Stimulated activated memory B cell treated with anti-CD40 and anti-IgM and Interleukin-4, amounts not matched to agents 10 μg/mL and 1 μg/mL and 100 μg/mL, for 72 hours (primary cell): ENCODE results near the gene MYLK2.
A peak's percentile ranks its signal among the peaks of the same experiment; 100 is the strongest.

Experiments used
- ATAC-seq: fragments of 150-1000 bp; cut with Tn5 transposase; 2 replicates; pipeline ENCODE4 v1.10.0; 2021
- H3K27ac Mint-ChIP-seq: one replicate; pipeline ENCODE4 v1.8.0; 2022; ENCODE audit warnings: mild to moderate bottlenecking, mixed read lengths
- H3K27me3 Mint-ChIP-seq: one replicate; pipeline ENCODE4 v1.8.0; 2022; ENCODE audit warnings: mixed read lengths
- H3K36me3 Mint-ChIP-seq: one replicate; pipeline ENCODE4 v1.8.0; 2022; ENCODE audit warnings: mixed read lengths
- H3K4me1 Mint-ChIP-seq: one replicate; pipeline ENCODE4 v1.8.0; 2022; ENCODE audit warnings: mixed read lengths
- H3K4me3 Mint-ChIP-seq: one replicate; pipeline ENCODE4 v1.8.0; 2022; ENCODE audit warnings: mild to moderate bottlenecking, moderate library complexity, mixed read lengths
- H3K9me3 Mint-ChIP-seq: one replicate; pipeline ENCODE4 v1.8.0; 2022; ENCODE audit warnings: mixed read lengths

Gene MYLK2

GRCh38 chr20:31868853-31869672 is 49.9 kb downstream of the MYLK2 start:
- no peaks in the 10 kb centered on the region for H3K9me3 Mint-ChIP-seq
- H3K36me3 Mint-ChIP-seq: no peaks in the 10 kb centered on the region
- peaks cover 38% of the 10 kb centered on the region for H3K4me1 Mint-ChIP-seq
- peak overlapping the region; percentile 78 for H3K27ac Mint-ChIP-seq
- no peak for ATAC-seq
- H3K27me3 Mint-ChIP-seq: peaks cover 31% of the 10 kb centered on the region
- H3K4me3 Mint-ChIP-seq: peak overlapping the region; percentile 83

- no peak for ATAC-seq
- Mint-ChIP-seq H3K4me1 (peaks cover 38% of the 10 kb centered on the region), H3K9me3 (no peaks in the 10 kb centered on the region), H3K27me3 (peaks cover 31% of the 10 kb centered on the region), H3K36me3 (no peaks in the 10 kb centered on the region), H3K4me3 (peak overlapping the region; percentile 83), H3K27ac (peak overlapping the region; percentile 78)
Observed at GRCh38 chr20:31869673-31869941, 50.5 kb downstream of the MYLK2 start.

GRCh38 chr20:31869942-31870725 is 51.0 kb downstream of the MYLK2 start, which contains the start of the genes DUSP15 and TTLL9:
DUSP15 (minus strand) TSS chr20:31870527; CDS start chr20:31870337, 190 bp downstream.
TTLL9 (plus strand) TSS chr20:31870634; CDS start chr20:31871127, 493 bp downstream.
- ATAC-seq: peak; percentile 46
- Mint-ChIP-seq H3K9me3 (no peaks in the 10 kb centered on the region), H3K27me3 (peaks cover 31% of the 10 kb centered on the region), H3K36me3 (no peaks in the 10 kb centered on the region), H3K4me1 (peaks cover 38% of the 10 kb centered on the region), H3K4me3 (peak within 1 kb of the TSS; percentile 83), H3K27ac (peak within 1 kb of the TSS; percentile 78)

GRCh38 chr20:31870726-31871617 is 51.8 kb downstream of the MYLK2 start:
- peaks cover 38% of the 10 kb centered on the region for H3K4me1 Mint-ChIP-seq
- peaks cover 31% of the 10 kb centered on the region for H3K27me3 Mint-ChIP-seq
- peak overlapping the region; percentile 78 for H3K4me3 Mint-ChIP-seq
- peak overlapping the region; percentile 78 for H3K27ac Mint-ChIP-seq
- no peaks in the 10 kb centered on the region for H3K36me3 Mint-ChIP-seq
- no peak for ATAC-seq
- no peaks in the 10 kb centered on the region for H3K9me3 Mint-ChIP-seq

GRCh38 chr20:31871618-31871954 is 52.4 kb downstream of the MYLK2 start:
- ATAC-seq: no peak
- Mint-ChIP-seq H3K4me1 (peaks cover 38% of the 10 kb centered on the region), H3K9me3 (no peaks in the 10 kb centered on the region), H3K36me3 (no peaks in the 10 kb centered on the region), H3K4me3 (no peak overlapping the region), H3K27ac (no peak overlapping the region), H3K27me3 (peaks cover 31% of the 10 kb centered on the region)

GRCh38 chr20:31872406-31872805 is 53.2 kb downstream of the MYLK2 start:
- ATAC-seq: no peak
- no peaks in the 10 kb centered on the region for H3K36me3 Mint-ChIP-seq
- peaks cover 35% of the 10 kb centered on the region for H3K4me1 Mint-ChIP-seq
- no peaks in the 10 kb centered on the region for H3K9me3 Mint-ChIP-seq
- no peak overlapping the region for H3K27ac Mint-ChIP-seq
- H3K4me3 Mint-ChIP-seq: no peak overlapping the region
- peaks cover 31% of the 10 kb centered on the region for H3K27me3 Mint-ChIP-seq

- no peak overlapping the region for H3K27ac Mint-ChIP-seq
- no peak overlapping the region for H3K4me3 Mint-ChIP-seq
- peaks cover 19% of the 10 kb centered on the region for H3K4me1 Mint-ChIP-seq
- no peaks in the 10 kb centered on the region for H3K36me3 Mint-ChIP-seq
- H3K9me3 Mint-ChIP-seq: no peaks in the 10 kb centered on the region
- H3K27me3 Mint-ChIP-seq: peaks cover 7% of the 10 kb centered on the region
- no peak for ATAC-seq
Observed at GRCh38 chr20:31875671-31876070, 56.5 kb downstream of the MYLK2 start.

- H3K9me3 Mint-ChIP-seq: no peaks in the 10 kb centered on the region
- H3K27ac Mint-ChIP-seq: no peak overlapping the region
- H3K36me3 Mint-ChIP-seq: no peaks in the 10 kb centered on the region
- no peak overlapping the region for H3K4me3 Mint-ChIP-seq
- peaks cover 17% of the 10 kb centered on the region for H3K4me1 Mint-ChIP-seq
- no peaks in the 10 kb centered on the region for H3K27me3 Mint-ChIP-seq
- no peak for ATAC-seq
Observed at GRCh38 chr20:31877684-31878083, 58.5 kb downstream of the MYLK2 start.

GRCh38 chr20:31879143-31879987 is 60.2 kb downstream of the MYLK2 start:
- no peaks in the 10 kb centered on the region for H3K36me3 Mint-ChIP-seq
- no peaks in the 10 kb centered on the region for H3K9me3 Mint-ChIP-seq
- peaks cover 17% of the 10 kb centered on the region for H3K4me1 Mint-ChIP-seq
- no peaks in the 10 kb centered on the region for H3K27me3 Mint-ChIP-seq
- peak overlapping the region; percentile 79 for H3K27ac Mint-ChIP-seq
- peak; percentile 98 for ATAC-seq
- H3K4me3 Mint-ChIP-seq: peak overlapping the region; percentile 98

GRCh38 chr20:31881945-31882344 is 62.8 kb downstream of the MYLK2 start:
- no peaks in the 10 kb centered on the region for H3K27me3 Mint-ChIP-seq
- no peak overlapping the region for H3K4me3 Mint-ChIP-seq
- H3K4me1 Mint-ChIP-seq: peaks cover 17% of the 10 kb centered on the region
- H3K27ac Mint-ChIP-seq: peak overlapping the region; percentile 79
- ATAC-seq: no peak
- H3K36me3 Mint-ChIP-seq: no peaks in the 10 kb centered on the region
- no peaks in the 10 kb centered on the region for H3K9me3 Mint-ChIP-seq

- H3K4me3 Mint-ChIP-seq: no peak overlapping the region
- peaks cover 17% of the 10 kb centered on the region for H3K4me1 Mint-ChIP-seq
- no peak for ATAC-seq
- no peaks in the 10 kb centered on the region for H3K36me3 Mint-ChIP-seq
- no peaks in the 10 kb centered on the region for H3K9me3 Mint-ChIP-seq
- H3K27me3 Mint-ChIP-seq: no peaks in the 10 kb centered on the region
- no peak overlapping the region for H3K27ac Mint-ChIP-seq
Observed at GRCh38 chr20:31883829-31884228, 64.7 kb downstream of the MYLK2 start.
